PFSK-1 (cell line): ENCODE results near the gene HNRNPF.

Experiments
- FOXP2 ChIP-seq: optimal IDR thresholded peaks from 2 replicates; pipeline ENCODE3; 2011; ENCODE audit warnings: borderline replicate concordance, control low read depth, inconsistent platforms; ENCODE audit not compliant: insufficient read depth; ENCODE audit errors: extremely low read length, extremely low read depth
- POLR2AphosphoS5 ChIP-seq: IDR thresholded peaks from 2 replicates; pipeline ENCODE4 v1.6.1; 2012; ENCODE audit warnings: low read depth, mild to moderate bottlenecking, control low read depth, low read length, moderate library complexity
- SIN3A ChIP-seq: IDR thresholded peaks from 2 replicates; pipeline ENCODE4 v1.6.1; 2012; ENCODE audit warnings: mild to moderate bottlenecking, low read length, moderate library complexity, borderline replicate concordance; ENCODE audit not compliant: insufficient read depth
- TAF1 ChIP-seq: IDR thresholded peaks from 2 replicates; pipeline ENCODE4 v1.6.1; 2012; ENCODE audit warnings: low read length, control low read depth, borderline replicate concordance; ENCODE audit not compliant: insufficient read depth
- TF ChIP-seq, protein P1 (sequence below), 2 experiments: IDR thresholded peaks; 2 replicates each; pipeline versions ENCODE4 v1.6.1 to v1.8.0; 2011 to 2012; ENCODE audit warnings: low read depth in 2 of 2, low read length in 2 of 2, control low read depth in 1 of 2, inconsistent platforms in 1 of 2, mild to moderate bottlenecking in 1 of 2, moderate library complexity in 1 of 2; ENCODE audit not compliant: insufficient read depth in 1 of 2

HNRNPF gene

DNA sequence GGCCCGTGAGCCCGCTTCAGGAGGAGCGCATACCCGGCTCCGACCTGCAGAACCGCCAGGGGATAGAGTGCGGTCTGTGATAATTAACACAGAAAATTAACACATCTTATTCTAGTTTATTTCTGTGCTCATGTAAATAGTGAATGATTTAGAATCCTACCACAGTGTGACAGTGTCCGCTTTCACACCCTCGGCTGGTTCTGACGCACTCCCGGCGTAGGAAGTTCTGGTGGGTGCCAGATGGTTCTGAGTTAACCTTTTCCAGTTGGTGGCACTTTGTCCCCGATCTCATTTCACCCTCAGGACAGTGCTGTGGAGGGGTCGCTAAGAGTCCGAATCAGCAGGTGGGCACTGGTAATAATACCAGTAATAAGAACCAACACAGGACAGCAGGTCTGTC is 65.9 kb downstream of the HNRNPF start:
- TF ChIP-seq TAF1 (no peak), FOXP2 (no peak), SIN3A (no peak), POLR2AphosphoS5 (no peak)
- TF ChIP-seq, protein P1, sequence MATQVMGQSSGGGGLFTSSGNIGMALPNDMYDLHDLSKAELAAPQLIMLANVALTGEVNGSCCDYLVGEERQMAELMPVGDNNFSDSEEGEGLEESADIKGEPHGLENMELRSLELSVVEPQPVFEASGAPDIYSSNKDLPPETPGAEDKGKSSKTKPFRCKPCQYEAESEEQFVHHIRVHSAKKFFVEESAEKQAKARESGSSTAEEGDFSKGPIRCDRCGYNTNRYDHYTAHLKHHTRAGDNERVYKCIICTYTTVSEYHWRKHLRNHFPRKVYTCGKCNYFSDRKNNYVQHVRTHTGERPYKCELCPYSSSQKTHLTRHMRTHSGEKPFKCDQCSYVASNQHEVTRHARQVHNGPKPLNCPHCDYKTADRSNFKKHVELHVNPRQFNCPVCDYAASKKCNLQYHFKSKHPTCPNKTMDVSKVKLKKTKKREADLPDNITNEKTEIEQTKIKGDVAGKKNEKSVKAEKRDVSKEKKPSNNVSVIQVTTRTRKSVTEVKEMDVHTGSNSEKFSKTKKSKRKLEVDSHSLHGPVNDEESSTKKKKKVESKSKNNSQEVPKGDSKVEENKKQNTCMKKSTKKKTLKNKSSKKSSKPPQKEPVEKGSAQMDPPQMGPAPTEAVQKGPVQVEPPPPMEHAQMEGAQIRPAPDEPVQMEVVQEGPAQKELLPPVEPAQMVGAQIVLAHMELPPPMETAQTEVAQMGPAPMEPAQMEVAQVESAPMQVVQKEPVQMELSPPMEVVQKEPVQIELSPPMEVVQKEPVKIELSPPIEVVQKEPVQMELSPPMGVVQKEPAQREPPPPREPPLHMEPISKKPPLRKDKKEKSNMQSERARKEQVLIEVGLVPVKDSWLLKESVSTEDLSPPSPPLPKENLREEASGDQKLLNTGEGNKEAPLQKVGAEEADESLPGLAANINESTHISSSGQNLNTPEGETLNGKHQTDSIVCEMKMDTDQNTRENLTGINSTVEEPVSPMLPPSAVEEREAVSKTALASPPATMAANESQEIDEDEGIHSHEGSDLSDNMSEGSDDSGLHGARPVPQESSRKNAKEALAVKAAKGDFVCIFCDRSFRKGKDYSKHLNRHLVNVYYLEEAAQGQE (IDR thresholded peaks at IDR 0.05; ENCODE audit: insufficient read depth in 1 of 2, low read depth in 2 of 2, low read length in 2 of 2), result no peak

DNA sequence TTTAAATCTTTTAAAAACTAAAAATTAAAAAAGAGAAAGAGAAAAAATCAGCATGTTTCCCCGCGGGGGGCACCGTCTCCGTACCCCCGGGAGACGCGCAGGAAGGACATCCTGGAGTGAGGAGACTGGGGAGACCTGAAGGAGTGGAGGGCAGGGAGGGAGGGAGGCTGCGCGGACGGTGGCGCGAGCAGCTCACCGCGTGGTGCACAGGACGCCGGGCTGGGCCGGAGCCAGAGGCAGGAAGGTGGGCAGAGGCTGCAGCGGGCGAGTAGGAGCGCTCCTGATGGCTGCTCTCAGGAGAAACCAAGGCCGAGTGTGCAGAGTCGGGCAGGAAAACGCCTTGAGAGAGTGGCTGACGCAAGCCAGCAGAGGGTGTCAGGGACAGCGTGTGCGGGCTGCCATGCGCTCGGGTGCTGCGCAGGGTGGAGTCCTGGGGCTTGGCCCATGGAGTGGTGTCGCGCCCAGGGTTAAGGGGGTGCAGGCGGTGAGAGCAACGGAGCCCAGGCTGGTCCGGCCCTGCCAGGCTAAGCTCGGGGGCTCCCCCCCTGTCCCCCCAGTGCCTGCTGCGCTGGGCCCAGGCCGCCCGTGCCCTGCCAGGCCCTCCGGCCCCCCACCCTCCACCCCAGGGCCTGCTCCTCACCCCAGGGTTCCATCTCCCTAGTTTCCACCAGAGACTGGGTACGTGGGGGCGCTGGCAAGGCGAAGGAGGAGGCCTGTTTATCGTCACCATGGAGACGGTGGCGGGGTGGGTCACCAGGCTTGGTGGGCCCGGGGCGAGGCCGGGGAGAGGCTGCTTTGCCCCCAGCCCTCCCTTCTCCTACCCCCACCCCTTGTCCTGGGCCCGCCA is 66.5 kb downstream of the HNRNPF start:
- no peak for TF ChIP-seq SIN3A
- no peak for TF ChIP-seq POLR2AphosphoS5
- TF ChIP-seq TAF1, result no peak
- TF ChIP-seq FOXP2, result no peak
- TF ChIP-seq, protein P1 (IDR thresholded peaks at IDR 0.05; ENCODE audit: insufficient read depth in 1 of 2, low read depth in 2 of 2, low read length in 2 of 2), result no peak

DNA sequence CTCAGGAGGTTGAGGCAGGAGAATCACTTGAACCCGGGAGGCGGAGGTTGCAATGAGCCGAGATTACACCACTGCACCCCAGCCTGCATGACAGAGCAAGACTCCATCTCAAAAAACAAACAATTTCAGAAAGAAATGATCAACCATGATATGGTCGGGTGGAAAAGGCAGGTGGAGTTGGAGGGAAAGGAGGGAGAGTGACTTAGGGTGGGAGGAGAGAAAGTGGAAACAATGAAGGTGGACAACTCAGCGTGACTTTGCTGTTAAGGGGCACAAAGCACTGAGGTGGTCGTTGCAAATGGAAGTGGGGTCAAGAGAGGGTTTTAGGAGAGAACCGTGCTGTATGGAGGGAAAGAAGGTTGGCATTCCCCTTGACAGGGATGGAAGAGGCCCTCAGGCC is 67.5 kb downstream of the HNRNPF start:
- TF ChIP-seq SIN3A, result no peak
- TF ChIP-seq, protein P1 (IDR thresholded peaks at IDR 0.05; ENCODE audit: insufficient read depth in 1 of 2, low read depth in 2 of 2, low read length in 2 of 2), result no peak
- no peak for TF ChIP-seq POLR2AphosphoS5
- no peak for TF ChIP-seq TAF1
- no peak for TF ChIP-seq FOXP2

DNA sequence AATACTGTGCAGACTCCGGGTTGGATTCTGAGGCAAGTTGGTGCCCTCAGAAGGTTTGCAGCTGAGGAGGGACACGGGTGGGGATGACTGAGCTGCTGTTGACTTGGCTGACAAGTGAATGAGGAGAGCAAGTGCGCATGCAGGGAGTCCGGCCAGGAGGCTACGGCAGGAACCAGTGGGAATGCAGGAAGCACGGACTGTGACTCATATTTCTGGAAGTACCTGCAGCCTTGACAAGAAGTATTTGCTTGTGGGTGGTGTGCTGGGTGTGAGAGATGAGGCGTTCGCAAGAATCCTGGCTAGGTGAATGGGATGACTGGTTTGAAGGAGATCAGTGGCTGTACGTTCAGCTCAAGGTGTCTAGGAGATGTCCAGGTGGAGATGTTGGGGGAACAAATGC is 68.4 kb downstream of the HNRNPF start:
- no peak for TF ChIP-seq TAF1
- no peak for TF ChIP-seq POLR2AphosphoS5
- TF ChIP-seq FOXP2, result no peak
- TF ChIP-seq SIN3A, result no peak
- TF ChIP-seq, protein P1 (IDR thresholded peaks at IDR 0.05; ENCODE audit: insufficient read depth in 1 of 2, low read depth in 2 of 2, low read length in 2 of 2), result no peak
